Smooth muscle cell of the pulmonary artery (primary cell): Measurements from ENCODE around the gene JAML. TPM values are rescaled to one million over a fixed set of nuclear protein-coding genes. Genes with fewer than 3 reads are reported as not detected.

Experiments used
- total RNA-seq: library from RNA; depleted of rRNA; stranded (reverse); fragments of >200 nt; gene quantifications from 2 replicates; pipeline ENCODE4 v1.2.3, GENCODE V29; 2014

The JAML gene
- total RNA-seq = not detected in 2 replicates

DNA sequence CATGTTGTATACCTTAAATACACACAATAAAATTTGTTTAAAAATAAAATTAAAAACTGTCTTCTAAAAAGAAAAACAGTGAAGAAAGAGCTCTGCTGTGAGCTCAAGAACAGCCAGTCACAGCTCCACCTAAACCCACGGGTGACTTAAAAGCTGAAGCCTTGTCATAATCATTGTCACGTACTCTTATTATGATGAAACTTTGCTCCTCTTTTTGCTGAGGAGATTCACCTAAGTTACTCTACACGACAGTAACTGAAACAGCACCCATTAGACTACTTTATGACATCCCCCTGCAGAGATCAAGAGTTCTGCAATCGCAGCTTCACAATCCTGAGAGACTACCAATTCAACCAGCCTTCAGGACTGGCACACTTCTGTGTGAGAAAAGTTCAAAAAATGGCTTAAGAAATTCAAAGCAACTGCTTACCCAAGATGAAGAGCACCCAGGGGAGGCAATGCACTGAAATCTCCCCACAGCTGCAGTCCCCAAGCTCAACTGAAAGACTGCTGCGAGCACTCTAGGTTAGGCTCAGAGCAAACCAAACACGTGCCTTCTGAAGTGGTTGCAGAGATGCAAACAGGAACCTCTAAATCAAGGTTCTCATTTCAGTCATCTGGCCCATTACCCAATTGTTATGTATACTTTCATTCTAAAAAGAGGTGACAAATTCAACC, at the start of gene JAML:
Gene JAML (minus strand): TSS at position 501 of the 678 bp plus-strand sequence. CDS start 10,145 bp downstream, outside the sequence.

DNA sequence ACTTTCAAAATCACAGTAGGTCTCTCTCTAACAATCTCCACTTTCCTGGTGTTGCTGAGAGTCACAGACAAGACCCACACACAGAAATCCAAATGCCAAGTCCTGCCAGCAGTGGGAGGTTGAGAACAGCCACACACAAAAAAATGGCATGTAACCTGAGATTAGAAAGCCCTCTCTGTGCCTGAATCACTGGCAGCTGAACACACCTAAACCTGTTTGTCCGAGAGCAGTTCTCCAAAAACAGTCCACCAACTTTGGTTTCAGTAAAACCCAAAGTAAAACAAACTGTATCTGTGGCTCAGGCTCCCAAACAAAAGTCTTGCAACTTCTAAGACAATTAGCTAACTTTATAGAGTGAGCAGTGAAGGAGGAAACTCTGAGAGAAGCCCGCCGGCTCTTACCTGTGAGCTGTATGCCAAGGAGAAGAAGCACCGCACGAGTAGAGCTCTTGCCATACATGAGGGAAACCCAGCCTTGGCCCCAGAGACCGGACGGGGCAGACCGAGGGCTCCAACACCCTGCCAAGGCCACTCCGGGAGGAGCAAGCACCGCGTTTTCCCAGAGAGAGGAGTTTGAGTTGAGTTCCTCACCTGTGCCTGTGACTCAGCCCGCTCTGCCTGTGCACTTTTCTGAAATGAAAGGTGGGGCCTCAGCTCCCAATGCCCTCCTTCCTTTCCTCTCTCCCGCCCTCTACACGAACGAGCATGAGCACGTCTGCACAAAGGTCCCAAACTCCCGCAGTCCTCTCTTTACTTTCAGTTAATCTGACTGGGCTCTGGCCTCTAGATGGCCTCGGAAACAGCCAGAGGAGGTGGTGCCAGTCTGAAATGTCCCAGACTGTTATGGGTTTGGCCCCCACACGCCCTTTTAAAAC, 39.1 kb upstream of the JAML start, which contains the start of gene MPZL2:
Gene MPZL2 (minus strand): TSS at position 603 of the 874 bp plus-strand sequence. CDS start 144 bp downstream, at position 459.

GRCh38 chr11:118251858-118252652, 27.2 kb upstream of the JAML start, which contains the start of gene MPZL3:
Gene MPZL3 (minus strand): TSS chr11:118252365. CDS start chr11:118252294, 71 bp downstream.

DNA sequence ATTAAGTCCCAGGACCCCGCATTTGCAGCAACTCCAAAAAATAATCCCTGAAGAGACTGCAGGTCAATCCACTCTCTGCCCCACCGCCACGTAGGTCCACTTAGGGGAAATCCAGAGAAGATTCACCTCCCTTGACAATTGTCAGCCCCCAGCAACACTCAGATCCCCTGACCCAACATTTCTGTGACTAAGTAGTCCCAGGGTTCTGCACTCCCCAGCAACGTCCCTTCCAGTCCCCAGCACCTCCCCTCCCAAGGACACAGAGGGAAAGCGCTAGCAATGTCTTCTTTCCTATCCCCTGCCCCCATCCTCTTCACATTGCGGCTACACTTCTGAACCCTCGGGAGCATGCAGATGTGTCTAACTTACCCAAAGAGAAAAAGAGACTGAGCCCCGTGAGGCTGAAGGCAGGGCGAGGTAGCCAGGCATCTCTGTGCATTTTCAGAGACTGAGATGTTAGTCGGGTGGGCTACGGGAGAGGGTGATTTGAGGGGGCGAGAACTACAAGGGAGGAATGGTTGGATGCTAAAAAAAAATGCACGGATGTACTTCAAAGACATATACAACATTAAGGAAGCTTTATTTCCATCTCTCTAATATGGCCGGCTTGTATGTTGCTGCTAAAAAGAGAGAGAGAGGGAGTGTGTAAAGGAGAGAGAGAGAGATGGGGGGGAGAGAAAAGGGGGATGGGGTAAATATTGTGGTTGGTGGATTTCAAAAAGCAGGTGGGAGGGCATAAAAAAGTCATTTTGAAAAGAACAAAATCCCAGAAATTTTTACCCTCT, 48.6 kb downstream of the JAML start, which contains the start of gene SCN2B:
Gene SCN2B (minus strand): TSS at position 647 of the 785 bp plus-strand sequence. CDS start 208 bp downstream, at position 439.

GRCh38 chr11:118152552-118153471, 72.0 kb downstream of the JAML start, which contains the start of gene SCN4B:
Gene SCN4B (minus strand): TSS chr11:118152823. CDS start chr11:118152673, 150 bp downstream.

Other genes starting within 250 kb of the JAML start
- not detected in 2 replicates for gene IL10RA, start 238.6 kb downstream of the JAML start, total RNA-seq
- not detected in 2 replicates for gene TMPRSS4, start 147.9 kb downstream of the JAML start, total RNA-seq
- not detected in 2 replicates for gene SMIM35, start 138.0 kb downstream of the JAML start, total RNA-seq
- gene SCN4B, start 72.2 kb downstream of the JAML start, total RNA-seq = 0.07 TPM in 1 of 2 replicates, not detected in the other
- 0.03 and 0.13 TPM in 2 replicates for gene SCN2B, start 48.4 kb downstream of the JAML start, total RNA-seq
- gene MPZL3, start 27.4 kb upstream of the JAML start, total RNA-seq = 0.59 and 1.7 TPM in 2 replicates
- 0.07 and 0.56 TPM in 2 replicates for gene MPZL2, start 39.3 kb upstream of the JAML start, total RNA-seq
- gene CD3E, start 79.7 kb upstream of the JAML start, total RNA-seq = not detected in 2 replicates
- not detected in 2 replicates for gene CD3D, start 117.7 kb upstream of the JAML start, total RNA-seq
- not detected in 2 replicates for gene CD3G, start 119.3 kb upstream of the JAML start, total RNA-seq
- gene UBE4A, start 134.6 kb upstream of the JAML start, total RNA-seq = 36.8 and 40.5 TPM in 2 replicates
- 26.4 and 37.3 TPM in 2 replicates for gene ATP5MG, start 176.6 kb upstream of the JAML start, total RNA-seq
- 55.1 and 57.6 TPM in 2 replicates for gene KMT2A, start 211.5 kb upstream of the JAML start, total RNA-seq